A172 (cell line): Measurements from ENCODE around the gene PAPLN. TPM values are rescaled to one million over a fixed set of nuclear protein-coding genes. Genes with fewer than 3 reads are reported as not detected.

ENCODE experiments used
- DNase-seq: peaks from one replicate; pipeline ENCODE4 v3.0.0-alpha.2; 2015; ENCODE audit warnings: low spot score
- total RNA-seq: library from RNA; depleted of rRNA; stranded (reverse); fragments of >200 nt; shearing (Covaris generic); gene quantifications from 2 replicates; pipeline ENCODE4 v1.2.3, GENCODE V29; 2014

The PAPLN gene
- total RNA-seq, 1 experiment from 2014 or later, result 0.86 TPM

DNA sequence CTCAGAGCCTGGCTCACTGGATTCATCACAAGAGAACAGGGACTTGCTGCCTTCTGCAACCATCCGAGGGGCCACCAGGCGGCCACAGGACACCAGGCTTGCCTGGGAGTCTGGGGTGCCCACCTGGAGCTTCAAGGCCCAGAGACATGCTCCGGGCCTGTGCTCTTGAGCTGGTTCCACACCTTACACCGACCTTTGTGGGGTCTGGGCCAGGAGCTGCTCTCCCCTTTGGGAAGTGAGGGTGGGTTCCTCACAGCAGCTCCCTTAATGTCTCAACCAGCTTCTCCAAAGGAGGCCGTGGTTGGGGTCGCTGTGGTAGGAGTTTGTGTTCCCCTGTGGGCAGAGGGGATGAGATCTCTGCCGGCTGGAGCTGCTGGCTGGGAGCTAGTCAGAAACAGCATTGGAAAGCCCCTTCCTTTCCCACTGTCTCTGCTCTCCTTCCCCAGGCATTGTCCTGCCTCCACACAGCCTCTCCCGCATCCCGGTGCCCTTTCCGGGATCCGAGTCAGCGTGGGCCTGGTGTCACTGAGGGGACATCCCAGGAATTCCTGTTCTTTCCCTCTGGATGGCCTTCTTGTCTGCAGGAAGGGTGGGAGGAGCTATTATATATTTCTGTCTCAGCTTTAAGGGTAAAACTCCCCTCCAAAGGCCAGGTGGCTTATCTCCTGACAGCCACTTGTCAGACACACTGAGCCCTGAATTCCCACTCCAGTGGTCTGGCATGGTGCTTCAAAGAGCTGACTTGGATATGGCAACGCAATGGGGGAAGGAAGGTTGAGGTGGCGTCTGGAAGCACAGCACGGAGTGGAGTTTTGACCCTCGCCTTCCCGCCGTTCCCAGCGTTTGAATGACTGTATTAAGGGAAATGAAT lies 5.1 kb upstream of the PAPLN start:
- DNase-seq, result no peak

DNA sequence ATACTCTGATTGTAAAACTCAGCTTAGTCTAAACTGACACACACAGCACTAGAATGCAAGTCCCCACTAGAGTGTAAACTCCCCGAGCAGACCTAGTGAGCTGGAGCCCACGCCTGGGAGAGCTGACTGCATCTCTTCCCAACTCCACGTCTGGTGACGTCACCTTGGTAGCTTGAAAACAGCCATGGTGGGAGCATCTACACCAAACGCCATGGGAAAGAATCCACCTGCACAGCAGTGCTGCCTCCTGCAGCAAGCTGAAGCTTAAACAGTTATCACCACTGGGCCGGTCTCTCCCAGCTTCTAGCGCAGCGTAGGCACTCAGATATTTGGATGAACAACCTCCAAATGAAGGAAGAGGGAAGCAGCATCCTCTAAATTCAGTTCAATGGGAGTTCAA lies 4.3 kb upstream of the PAPLN start:
- no peak for DNase-seq

DNA sequence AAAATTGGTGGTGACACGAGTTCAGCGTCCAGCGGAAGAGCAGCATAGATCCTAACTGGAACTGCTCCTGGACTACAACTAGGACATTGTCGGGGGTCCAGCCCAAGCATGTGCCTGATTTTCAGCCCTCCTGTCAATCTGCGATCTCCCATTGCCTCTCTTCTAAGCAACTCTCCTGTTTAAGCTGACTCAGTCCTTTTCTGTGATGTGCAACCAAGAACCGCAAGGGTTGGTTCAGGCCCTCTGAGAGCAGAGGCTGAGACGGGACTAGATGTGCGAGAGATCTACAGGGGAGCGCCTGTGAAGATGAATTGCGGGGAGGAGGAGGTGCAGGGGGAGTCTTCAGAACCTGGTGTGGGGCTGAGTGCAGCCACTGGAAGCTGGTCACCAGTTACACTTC lies 3.7 kb upstream of the PAPLN start:
- no peak for DNase-seq

DNA sequence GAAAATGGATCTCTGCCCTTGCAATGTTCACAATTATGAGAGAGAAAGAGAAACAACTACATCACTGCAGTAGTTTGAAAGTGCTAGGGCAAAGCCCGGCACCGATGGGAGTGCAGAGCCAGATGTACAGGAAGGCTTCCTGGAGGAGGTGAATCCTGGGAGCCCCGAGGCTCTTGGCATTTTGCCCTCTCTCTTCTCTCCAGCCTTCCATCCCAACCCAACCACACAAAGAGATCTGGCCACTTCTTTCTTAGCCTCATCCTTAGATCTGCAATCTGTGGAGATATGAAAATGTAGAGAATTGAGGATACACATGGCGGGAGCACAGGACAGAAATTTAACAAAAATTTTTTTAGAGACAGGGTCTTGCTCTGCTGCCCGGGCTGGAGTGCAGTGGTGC lies 3.3 kb upstream of the PAPLN start:
- DNase-seq, result no peak

DNA sequence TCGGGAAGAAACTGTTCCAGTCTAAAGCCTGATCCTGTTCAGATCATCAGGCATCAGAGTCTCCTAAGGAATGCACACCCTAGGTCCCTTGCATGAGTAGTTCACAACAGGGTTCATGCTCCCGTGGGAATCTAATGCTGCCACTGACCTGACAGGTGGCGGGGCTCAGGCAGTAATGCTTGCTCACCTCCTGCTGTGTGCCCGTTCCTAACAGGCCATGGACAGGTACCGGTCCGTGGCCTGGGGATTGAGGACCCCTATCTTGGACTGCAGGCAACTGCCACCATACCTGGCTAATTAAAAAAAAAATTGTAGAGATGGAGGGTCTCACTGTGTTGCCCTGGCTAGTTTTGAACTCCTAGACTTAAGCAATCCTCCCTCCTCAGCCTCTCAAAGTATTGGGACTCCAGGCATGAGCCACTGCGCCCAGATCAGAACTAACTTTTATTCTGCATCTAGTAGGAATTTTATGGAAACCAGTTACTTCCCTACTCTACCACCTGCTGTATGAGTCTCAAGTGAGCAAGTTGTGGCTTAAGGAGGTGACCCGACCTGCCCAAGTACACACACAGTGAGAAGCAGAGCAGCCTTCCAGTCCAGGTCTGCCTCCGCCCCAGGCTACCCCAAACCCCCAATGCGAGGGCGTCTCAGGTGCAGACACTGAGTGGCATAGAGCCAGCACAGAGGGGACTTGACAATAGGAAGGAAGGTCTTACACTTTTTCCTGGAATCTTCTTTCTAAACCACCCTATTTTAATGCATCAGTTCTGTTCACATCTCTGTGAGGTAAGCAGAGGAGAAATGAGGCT lies 2.5 kb upstream of the PAPLN start:
- DNase-seq, result no peak

DNA sequence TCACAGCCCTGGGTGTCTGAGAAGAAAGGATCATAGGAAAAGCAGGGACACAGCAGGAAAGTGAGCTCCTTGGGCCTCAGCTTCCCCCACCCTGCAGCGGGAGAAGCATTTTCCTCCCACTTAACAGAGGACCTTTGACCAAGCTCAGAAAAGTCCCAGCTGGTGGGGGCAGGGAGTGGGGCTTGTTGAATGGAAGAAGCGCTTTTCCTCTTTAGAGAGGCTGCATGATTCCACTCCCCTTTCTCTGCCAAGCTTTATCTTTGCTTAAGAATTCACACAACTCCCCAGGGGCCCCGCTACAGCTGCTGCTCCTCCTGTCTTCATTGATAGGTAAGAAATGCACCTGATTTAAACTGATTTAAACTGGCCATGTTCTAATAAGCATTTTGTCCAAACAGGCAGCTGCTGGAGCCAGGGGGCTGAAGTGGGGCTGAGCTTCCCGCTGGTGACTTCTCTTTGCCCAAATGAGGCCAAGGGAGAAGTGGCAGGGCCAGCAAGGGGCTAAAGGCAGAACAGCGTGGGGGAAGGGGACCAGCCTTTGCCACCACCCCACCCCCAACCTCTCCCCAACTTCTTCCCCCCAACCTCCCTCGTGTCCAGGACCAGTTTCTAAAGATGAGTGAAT lies 1.7 kb upstream of the PAPLN start:
- DNase-seq, result no peak

DNA sequence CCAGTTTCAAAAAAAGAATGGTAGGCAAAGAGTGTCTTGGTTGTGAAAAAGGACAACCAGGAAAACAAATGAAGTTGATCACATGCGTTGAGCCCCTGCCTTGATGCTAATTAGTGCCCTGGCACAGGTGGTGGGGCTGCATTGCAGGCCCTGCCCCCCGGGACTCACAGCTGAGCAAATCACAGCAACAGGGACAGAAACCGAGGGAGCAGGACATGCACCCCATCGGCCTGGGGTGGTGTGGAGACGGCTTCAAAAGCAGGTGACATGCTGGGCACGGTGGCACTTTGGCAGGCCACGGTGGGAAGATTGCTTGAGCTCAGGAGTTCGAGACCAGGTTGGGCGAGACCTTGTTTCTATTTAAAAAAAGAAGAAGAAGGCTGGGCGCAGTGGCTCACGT lies 1.1 kb upstream of the PAPLN start:
- no peak for DNase-seq

DNA sequence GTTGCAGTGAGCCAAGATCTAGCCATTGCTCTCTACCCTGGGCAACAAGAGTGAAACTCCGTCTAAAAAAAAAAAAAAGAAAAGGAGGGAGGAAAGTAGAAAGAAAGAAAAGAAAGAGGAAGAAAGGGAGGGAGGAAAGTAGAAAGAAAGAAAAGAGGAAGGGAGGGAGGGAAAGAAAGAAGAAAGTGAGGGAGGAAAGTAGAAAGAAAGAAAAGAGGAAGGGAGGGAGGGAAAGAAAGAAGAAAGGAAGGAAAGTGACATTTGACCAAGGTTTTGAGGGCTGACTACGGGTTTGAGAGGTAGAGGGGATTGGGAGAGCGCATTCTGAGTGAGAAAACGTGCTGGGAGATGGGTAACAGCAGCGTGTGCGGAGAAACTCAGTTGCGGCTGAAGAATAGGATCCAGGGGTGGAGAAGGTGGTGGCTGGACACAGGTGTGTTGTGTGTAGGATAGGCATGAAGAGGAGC lies 521 bp upstream of the PAPLN start:
- no peak for DNase-seq

DNA sequence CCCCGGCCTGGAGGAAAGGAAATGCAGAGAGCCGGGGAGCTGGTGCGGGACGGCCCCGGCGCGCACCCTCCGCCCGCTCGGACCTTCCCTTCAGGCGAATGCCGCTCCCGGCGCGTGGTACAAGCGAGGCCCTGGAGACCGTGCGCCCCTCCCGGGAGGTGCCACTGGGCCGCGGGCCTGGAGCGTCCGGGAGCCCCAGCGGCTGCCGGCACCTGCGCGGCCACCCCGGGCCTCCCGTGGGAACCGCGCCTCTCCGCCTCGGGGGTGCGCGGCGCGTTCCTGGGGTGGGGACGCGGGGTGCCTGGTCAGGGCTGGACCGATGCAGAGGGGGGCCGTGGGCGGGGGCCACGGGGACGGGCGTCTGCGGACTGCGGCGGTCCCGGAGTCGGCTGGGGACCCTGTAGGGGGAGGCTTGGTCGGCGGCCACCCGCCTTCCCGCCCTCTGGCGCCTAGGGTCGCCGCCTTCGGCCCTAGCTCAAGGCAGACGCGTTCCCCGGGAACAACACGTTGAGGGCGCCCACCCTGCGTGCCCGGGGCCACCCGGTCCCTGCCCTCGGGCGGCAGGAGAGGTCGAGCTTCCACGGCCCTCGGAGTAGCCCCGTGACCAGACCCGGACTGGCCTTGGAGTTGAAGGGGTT lies 599 bp downstream of the PAPLN start:
- DNase-seq, result no peak

DNA sequence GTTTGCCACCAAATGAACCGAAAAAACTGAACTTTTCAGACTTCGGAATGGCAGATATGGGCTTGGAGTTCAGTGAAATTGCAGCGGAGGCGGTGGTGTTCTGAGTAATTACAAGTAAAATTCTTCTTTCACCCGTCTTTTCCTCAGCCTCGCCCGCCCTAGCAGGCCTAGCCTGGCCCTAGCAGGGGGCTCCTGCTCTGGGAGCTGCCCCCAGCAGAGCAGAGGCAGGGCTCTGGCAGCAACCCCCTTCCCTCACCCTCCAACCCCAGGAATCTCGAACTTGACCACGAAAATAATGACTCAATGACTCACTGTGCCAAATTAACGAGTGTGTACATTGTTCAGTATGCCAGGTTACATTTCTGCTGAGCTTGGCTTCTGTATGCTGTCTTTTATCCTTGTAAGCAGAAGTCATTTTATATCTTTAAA lies 1.1 kb downstream of the PAPLN start:
- DNase-seq, result peak; percentile 81

DNA sequence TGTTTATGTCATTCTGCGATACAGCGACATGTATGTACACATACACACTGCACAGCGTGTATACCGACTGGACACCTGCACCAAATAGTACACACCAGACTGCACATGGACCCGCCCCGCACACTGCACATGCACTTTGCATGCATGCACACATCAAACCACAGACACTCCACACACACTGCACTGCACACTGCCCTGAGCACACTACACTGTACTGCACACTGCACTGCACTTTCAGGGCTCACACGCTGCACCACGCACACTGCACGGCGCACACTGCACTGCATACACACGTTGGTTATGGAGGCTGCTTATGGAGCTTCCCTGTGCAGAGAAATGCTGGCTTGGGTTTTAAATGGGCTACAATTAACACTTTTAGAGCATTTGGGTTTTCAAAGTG lies 1.6 kb downstream of the PAPLN start:
- DNase-seq, result no peak

DNA sequence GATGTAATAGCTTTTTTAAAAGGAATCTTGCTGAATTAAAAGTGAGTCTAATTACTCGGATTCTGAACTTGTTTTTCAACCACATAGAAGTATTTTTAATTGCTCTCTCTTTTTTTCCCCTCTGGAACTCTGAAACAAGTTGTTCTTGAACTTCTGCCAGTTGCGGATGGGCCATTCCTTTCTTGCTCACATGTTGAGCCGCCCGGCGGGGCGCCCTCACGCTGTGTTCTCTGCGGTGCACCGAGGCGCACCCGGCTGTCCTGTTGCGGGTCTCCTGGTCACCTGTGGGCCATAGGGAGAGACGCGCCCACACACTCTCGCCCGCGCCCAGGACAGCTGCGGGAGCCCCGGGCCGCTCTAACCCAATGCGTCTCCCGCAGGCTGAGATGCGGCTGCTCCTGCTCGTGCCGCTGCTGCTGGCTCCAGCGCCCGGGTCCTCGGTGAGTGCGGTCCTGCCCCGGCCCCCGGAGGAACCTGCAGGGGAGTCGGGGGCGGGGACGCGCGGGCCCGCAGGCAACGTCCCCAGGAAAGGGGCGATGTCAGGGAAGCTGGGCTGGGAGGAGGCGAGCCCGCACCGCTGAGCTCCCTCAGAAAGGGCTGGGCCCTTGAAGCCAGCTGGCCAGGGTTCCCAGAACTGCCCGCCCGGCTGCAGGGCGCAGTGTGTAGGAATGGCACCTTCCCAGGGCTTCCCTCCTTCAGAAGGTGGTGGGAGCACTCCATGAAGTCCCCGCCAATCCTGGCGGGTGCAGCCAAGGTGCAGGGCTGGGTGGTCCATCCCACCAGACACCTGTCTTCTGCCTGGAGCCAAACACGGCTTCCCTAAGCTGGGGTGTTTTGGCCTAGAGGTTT lies 2.3 kb downstream of the PAPLN start:
- DNase-seq, result peak; percentile 42

DNA sequence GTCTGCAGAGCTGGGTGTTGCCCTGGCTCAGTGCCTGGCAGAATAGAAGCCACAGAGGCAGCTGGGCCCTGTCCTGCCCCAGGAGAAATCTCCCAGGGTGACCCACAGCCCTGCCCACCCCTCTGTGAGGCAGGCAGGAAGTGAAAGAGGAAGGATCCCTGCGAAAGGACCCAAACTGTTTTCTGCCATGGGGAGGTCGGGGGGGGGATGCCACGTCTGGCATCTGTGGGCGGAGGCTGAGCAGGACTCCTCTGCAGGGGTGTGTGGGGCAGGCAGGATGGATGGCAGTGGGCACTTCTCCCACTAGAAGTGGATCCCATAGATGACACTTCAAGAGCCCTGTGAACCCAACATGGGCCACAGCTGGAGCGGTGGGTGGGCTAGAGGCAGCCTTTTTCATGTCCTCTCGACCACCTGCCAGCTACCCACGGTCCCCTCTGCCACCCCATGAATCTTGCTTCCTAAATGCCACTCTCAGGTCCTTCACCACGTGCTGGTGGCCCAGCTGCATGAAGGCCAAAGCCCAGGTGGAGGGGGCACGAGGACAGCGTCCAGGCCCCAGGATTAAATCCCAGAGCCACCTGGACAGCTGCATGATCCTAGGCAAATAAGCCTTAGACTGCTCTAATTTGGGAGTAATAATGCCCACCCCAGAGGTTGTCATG lies 3.6 kb downstream of the PAPLN start:
- no peak for DNase-seq

DNA sequence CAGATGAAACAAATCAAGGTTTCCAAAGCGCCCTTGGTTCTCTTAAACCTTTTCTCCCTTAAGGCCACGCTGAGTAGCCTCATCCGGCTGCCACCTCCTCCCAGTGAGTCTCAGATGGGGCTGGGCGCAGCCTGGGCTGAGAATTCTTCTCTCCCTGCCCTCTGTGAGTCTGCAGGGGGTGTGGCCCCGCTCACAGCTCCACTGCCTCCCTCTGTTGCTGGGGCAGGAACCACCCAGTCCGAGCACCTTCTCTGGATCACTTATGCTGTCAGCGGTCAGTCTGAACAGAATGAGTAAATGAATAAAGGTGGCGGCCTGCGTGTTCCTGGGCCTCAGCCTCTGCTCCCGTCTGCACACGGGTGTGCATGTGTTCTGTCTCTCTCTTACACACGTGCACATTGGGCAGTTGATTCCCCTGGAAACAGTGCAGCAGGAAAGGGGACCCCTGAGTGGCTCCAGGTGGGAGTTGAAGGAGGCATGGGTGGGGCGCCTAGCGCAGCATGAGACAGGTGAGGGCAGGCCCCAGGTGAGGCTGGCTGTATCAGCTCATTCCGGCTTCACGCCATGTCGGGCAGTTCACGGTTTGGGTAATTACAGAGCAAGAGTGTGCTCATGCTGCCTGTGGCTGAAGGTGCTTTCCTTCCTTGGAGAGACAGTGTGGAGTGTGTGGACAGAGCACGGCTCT lies 4.3 kb downstream of the PAPLN start:
- peak; percentile 55 for DNase-seq

DNA sequence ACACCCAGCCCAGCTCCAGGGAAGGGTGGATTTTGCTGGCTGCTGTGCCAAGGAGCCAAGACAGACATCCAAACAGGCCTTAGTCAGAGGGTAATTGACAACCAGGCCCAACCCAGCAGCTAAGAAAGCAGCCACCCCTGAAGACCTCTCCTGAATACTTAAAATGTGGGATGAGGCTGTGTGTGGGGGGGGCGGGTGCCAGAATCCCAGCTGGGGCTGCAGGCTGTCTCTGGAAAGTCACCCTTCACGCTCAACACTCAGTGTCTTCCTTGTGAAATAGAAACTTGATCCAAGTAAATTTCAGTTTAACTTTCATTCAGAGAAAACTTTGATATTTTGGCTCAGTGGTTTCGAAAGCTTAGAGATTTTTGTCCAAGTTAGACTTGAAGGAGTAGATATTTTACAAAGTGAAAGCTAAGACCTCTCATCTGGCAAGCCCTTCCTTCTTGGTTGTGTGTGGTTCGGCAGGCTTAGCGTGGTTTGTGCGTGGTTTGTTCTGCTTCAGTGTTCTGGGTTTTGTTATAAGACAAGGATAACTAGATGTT lies 5.1 kb downstream of the PAPLN start:
- no peak for DNase-seq

DNA sequence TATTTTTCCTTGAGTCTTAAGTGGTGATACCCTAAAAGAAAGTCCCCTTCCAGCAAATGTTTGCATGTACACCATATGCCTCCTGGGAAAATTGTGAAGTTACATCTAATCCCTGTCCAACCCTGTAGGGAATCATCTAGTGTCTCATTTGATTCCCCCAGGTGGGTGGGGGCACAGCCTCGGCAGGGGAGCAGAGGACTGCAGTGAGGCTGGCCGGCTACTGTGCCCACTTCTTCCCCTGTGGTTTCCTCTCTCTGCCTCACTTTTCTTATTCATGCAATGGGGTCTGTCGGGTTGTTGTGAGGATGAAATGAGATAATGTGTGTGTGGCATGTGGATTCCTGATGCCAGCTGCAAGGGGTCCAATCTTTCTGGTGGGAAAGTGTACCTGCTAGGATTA lies 6.0 kb downstream of the PAPLN start:
- DNase-seq, result no peak

DNA sequence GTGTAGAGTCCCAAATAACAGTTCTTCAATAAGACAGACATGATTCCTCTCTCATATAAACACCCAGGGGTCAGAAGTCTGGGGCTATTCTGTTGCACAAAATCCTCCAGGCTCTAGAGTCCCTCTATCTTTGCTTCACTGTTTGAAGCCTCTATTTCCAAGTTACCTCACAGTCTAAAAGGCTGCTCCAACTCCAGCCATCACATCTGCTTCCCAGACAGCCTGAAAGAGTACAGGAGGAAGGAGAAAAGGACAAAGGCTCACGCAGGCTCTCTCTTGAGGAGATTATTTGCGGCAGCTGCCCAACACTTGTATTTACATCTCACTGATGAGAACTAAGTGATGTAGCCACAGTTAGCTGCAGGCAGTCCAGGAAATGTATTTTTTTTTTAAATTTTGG lies 6.4 kb downstream of the PAPLN start:
- no peak for DNase-seq

DNA sequence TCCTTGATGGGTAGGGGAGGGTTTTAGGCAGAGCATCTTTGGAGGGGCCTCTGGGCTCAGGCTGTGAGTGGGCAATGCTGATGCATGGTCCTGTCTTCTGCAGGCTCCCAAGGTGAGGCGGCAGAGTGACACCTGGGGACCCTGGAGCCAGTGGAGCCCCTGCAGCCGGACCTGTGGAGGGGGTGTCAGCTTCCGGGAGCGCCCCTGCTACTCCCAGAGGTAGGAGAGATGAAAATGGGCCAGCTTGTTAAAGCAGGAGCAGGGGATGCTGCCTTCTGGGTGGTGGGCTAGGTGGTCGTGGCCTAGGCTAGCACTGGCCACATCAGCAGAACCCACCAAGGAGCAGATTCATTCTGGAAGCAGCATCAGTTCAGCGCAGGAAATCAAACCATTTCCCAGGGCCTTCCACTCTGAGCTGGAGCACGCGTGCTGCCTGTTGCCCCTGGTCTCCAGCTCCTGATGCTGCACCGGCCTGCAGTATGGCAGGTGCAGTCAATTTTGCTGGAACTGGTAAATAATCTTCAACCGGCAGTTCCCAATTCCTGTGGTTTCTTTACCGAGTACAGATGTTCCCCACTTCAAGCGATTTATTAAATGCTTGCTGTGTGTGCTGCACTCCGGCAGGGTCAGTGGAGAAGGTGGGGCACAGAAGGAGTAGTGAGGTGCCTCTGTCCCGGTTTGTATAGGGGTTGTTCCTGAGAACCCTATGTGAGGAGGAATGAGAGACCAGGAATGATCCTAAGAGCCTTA lies 7.4 kb downstream of the PAPLN start:
- DNase-seq, result no peak
